HepG2 (cell line): ENCODE measurements around the gene RNF183. TPM values are rescaled to one million over a fixed set of nuclear protein-coding genes. Genes with fewer than 3 reads are reported as not detected.
A peak's percentile ranks its signal among the peaks of the same experiment; 100 is the strongest.

Experiments used
- ATAC-seq: fragments of 200-7000 bp; cut with Tn5 transposase; 3 replicates; pipeline ENCODE4 v1.9.1; 2020; ENCODE audit warnings: mild to moderate bottlenecking, moderate library complexity
- BruUV-seq: library from RNA; stranded (reverse); fragments of 400-500 nt; replicated peaks from 2 replicates; lab custom pipeline; 2021; lab: Mats Ljungman, UMichigan
- CTCF ChIA-PET: fragments of 300-600 bp; formaldehyde crosslinking; extraction: SDS; loops from one replicate; lab custom pipeline; 2021; ENCODE audit warnings: low total read pairs, inconsistent platforms, low intra/inter-chr PET ratio; lab: Yijun Ruan, JAX
- POLR2A ChIA-PET: fragments of 350-600 bp; sonication (Branson Sonifier 250); formaldehyde crosslinking; loops from one replicate; lab custom pipeline; 2020; ENCODE audit warnings: antibody characterized with exemption, inconsistent platforms; lab: Yijun Ruan, JAX
- DNase-seq: peaks from one replicate; pipeline ENCODE4 v3.0.0-alpha.2; 2015; ENCODE audit warnings: low spot score
- FAIRE-seq: peaks from 3 replicates; lab custom pipeline; 2011; peaks lifted over from hg19 to GRCh38; lab: Jason Lieb, UNC
- H2AFZ ChIP-seq: one replicate; pipeline ENCODE4 v1.6.1; 2011; ENCODE audit warnings: low read length, inconsistent platforms
- H3K27ac ChIP-seq: fragments of 300-600 bp; 3 replicates; pipeline ENCODE4 v1.8.0; 2011; ENCODE audit warnings: mixed run types, mild to moderate bottlenecking, mixed read lengths, low read length, inconsistent platforms; ENCODE audit not compliant: insufficient read depth; ENCODE audit errors: extremely low read length
- H3K27me3 ChIP-seq, 2 experiments: fragments of 200-600 bp in 1 of 2; 2 replicates in 1 of 2; 3 replicates in 1 of 2; pipeline versions ENCODE4 v1.6.0 to v1.8.0; 2011; ENCODE audit warnings: low read length in 2 of 2, mild to moderate bottlenecking in 2 of 2, moderate library complexity in 2 of 2, inconsistent platforms in 1 of 2; ENCODE audit not compliant: insufficient read depth in 2 of 2, control insufficient read depth in 1 of 2
- H3K36me3 ChIP-seq, 2 experiments: fragments of 200-600 bp in 1 of 2; replicated peaks in 1 of 2; 2 replicates in 1 of 2; 3 replicates in 1 of 2; pipeline versions ENCODE4 v1.5.1 to v1.8.0; 2011; ENCODE audit warnings: low read length in 2 of 2, inconsistent platforms in 1 of 2; ENCODE audit not compliant: insufficient read depth in 2 of 2, control insufficient read depth in 1 of 2
- H3K4me1 ChIP-seq: 2 replicates; pipeline ENCODE4 v1.5.1; 2012; ENCODE audit warnings: low read length, inconsistent platforms; ENCODE audit not compliant: insufficient read depth
- H3K4me2 ChIP-seq: 2 replicates; pipeline ENCODE4 v1.6.0; 2011; ENCODE audit warnings: low read depth, low read length, inconsistent platforms
- H3K4me3 ChIP-seq, 3 experiments: fragments of 200-600 bp in 1 of 3; sonication (generic), shearing (Covaris generic) in 1 of 3; replicated peaks in 1 of 3; 2 replicates each; pipeline ENCODE4 v1.5.1; 2011 to 2016; ENCODE audit warnings: low read length in 3 of 3, inconsistent platforms in 2 of 3, low read depth in 2 of 3, mild to moderate bottlenecking in 2 of 3, control low read depth in 1 of 3, mixed read lengths in 1 of 3; ENCODE audit not compliant: insufficient read depth in 1 of 3
- H3K79me2 ChIP-seq: one replicate; pipeline ENCODE4 v1.6.1; 2011; ENCODE audit warnings: low read length, inconsistent platforms; ENCODE audit not compliant: insufficient read depth
- H3K9ac ChIP-seq: 2 replicates; pipeline ENCODE4 v1.6.0; 2011; ENCODE audit warnings: mild to moderate bottlenecking, low read depth, low read length, inconsistent platforms; ENCODE audit not compliant: insufficient read depth
- H3K9me3 ChIP-seq: 2 replicates; pipeline ENCODE4 v1.5.1; 2012; ENCODE audit warnings: mild to moderate bottlenecking, low read length
- H4K20me1 ChIP-seq: 2 replicates; pipeline ENCODE4 v1.6.0; 2011; ENCODE audit warnings: inconsistent platforms, mild to moderate bottlenecking, low read length, moderate library complexity; ENCODE audit not compliant: insufficient read depth
- ATM ChIP-seq: fragments of 450-650 bp; IDR thresholded peaks from 2 replicates; pipeline ENCODE4 v1.7.1; 2017; ENCODE audit warnings: mild to moderate bottlenecking, borderline replicate concordance
- ELK4 ChIP-seq: sonication (generic); formaldehyde crosslinking; IDR thresholded peaks from 2 replicates; pipeline ENCODE4 v1.9.0; 2021; ENCODE audit warnings: missing genetic modification reagents, borderline replicate concordance
- FOXA3 ChIP-seq: IDR thresholded peaks from 2 replicates; pipeline ENCODE4 v1.6.1; 2016; ENCODE audit warnings: missing genetic modification reagents, missing compliant biosample characterization
- MAFK ChIP-seq, 2 experiments: IDR thresholded peaks in 1 of 2; conservative IDR thresholded peaks in 1 of 2; 2 replicates each; pipeline ENCODE4 v1.6.1; 2011; ENCODE audit warnings: improper control_type of control experiment in 2 of 2, low read length in 2 of 2
- ZHX1 ChIP-seq: sonication (generic); formaldehyde crosslinking; IDR thresholded peaks from 2 replicates; pipeline ENCODE4 v1.8.1; 2022; ENCODE audit warnings: low read depth, mild to moderate bottlenecking, missing genetic modification reagents
- ZNF264 ChIP-seq: sonication (generic); formaldehyde crosslinking; IDR thresholded peaks from 2 replicates; pipeline ENCODE4 v1.4.0; 2020; ENCODE audit warnings: missing genetic modification reagents
- ZNF331 ChIP-seq: sonication (generic); formaldehyde crosslinking; IDR thresholded peaks from 2 replicates; pipeline ENCODE4 v1.4.0; 2020; ENCODE audit warnings: missing genetic modification reagents
- ZNF354B ChIP-seq: sonication (generic); formaldehyde crosslinking; IDR thresholded peaks from 2 replicates; pipeline ENCODE4 v1.8.0; 2022; ENCODE audit warnings: mild to moderate bottlenecking, missing genetic modification reagents
- ZNF432 ChIP-seq: sonication (generic); formaldehyde crosslinking; IDR thresholded peaks from 2 replicates; pipeline ENCODE4 v1.5.0; 2020; ENCODE audit warnings: missing genetic modification reagents, mild to moderate bottlenecking, borderline replicate concordance
- ZNF543 ChIP-seq: sonication (generic); formaldehyde crosslinking; IDR thresholded peaks from 2 replicates; pipeline ENCODE4 v1.4.0; 2020; ENCODE audit warnings: mild to moderate bottlenecking, missing genetic modification reagents
- ZNF660 ChIP-seq: sonication (generic); formaldehyde crosslinking; IDR thresholded peaks from 2 replicates; pipeline ENCODE4 v1.5.1; 2020; ENCODE audit warnings: mild to moderate bottlenecking, low read depth, missing genetic modification reagents, borderline replicate concordance
- whole genome bisulfite sequencing: methylation state at CpG from one replicate; pipeline ENCODE4 v1.1.6; 2017; ENCODE audit warnings: low lambda C conversion rate; 5-methylcytosine and 5-hydroxymethylcytosine counted together
- in situ Hi-C: cut with HindIII; loops from 2 replicates; pipeline ENCODE4 v1.10.0; 2017; ENCODE audit warnings: low pct_unique_long_range_greater_than_20kb; ENCODE audit not compliant: extremely low pct_ligation_motif_present
- intact Hi-C: fragments of 100-400 bp; cut with micrococcal nuclease; formaldehyde crosslinking; loops from one replicate; pipeline ENCODE4 v1.10.0; 2022; ENCODE audit not compliant: unreplicated experiment
- polyA plus RNA-seq, 8 experiments: library from polyadenylated mRNA; depleted of rRNA in 3 of 8; stranded (reverse) in 7 of 8; unstranded in 1 of 8; fragments of >200 nt; fragmentation: Illumina TruSeq in 4 of 8; extraction: Trizol in 4 of 8; gene quantifications; 2 replicates each; pipeline versions ENCODE4 v1.2.1 to v1.2.3, GENCODE V29; 2011 to 2016; ENCODE audit warnings: low read depth in 4 of 8, missing spikeins in 1 of 8, mixed read lengths in 1 of 8; ENCODE audit not compliant: insufficient read depth in 1 of 8
- total RNA-seq, 5 experiments: library from RNA; depleted of rRNA; stranded (reverse); fragments of >200 nt; fragmentation: Illumina TruSeq; extraction: Trizol; gene quantifications; 2 replicates each; pipeline ENCODE4 v1.2.3, GENCODE V29; 2016; ENCODE audit warnings: low read depth in 1 of 5
- TF ChIP-seq, protein P1 (sequence below): sonication (generic); formaldehyde crosslinking; conservative IDR thresholded peaks from 2 replicates; pipeline ENCODE4 v1.4.0; 2020; ENCODE audit warnings: missing genetic modification reagents
- TF ChIP-seq, protein P2 (sequence below): sonication (generic); formaldehyde crosslinking; IDR thresholded peaks from 2 replicates; pipeline ENCODE4 v1.4.0; 2020; ENCODE audit warnings: missing genetic modification reagents

RNF183 gene
- total and polyA plus RNA-seq, 2 of the 13 experiments (the other 11 are each of a cell fraction or from before 2014, with no cell fraction given), result 0.13 to 6.5 TPM

DNA sequence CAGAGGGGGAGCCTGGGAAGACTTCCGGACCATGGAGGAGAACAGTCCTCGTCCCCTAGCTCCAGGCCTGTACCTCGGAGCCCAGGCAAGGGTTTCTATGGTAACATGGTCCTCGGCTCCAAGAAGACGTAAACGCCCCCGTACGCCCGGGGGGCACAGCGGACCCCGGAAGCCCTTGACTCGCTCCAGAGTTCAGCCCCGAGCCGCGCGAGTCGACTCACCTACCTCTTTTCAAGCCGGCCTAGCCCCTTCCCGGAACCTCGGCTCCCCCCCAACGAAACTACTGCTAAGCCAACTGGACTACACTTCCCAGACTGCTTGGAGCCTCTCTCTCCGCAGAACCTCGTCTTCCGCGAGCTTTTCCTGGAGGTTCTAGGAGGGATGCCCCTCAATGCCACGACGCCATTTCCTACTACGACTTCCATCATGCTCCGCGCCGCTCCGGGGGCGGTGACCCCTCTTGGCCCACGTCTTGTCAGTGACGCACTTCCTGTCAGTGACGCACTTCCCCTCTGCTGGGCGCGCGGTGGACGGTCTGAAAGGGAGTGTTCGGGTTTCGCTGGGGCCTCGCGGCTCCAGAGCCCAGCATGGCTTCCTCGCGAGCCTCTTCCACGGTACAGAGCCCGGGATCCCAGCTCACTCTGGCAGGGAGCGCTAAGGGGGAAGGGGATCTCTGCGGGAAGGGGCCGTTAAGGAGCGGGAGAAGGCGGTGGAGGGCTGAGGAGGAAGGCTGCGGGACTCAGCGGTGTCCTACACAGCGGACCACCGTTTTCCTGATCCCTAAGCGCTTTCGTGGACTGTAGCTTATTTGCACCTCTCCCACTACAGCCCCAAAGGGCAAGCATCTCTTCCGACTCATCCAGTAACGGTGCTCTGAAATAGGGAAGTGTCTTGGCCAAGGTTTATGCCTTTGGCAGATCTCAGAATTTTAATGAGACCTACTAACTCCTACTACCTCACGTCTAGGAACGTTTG is 27.7 kb downstream of the RNF183 start, which contains the start of the genes CDC26 and PRPF4:
CDC26 (minus strand) TSS at position 416 of the 975 bp plus-strand sequence. CDS start 3,065 bp downstream, outside the sequence.
PRPF4 (plus strand) TSS at position 502 of the 975 bp plus-strand sequence; CDS start at position 588, 86 bp downstream.
- Histone ChIP-seq H3K27ac (peak within 1 kb of the TSS; percentile 85), H3K4me2 (peak within 1 kb of the TSS; percentile 82), H3K79me2 (peaks cover 37% of the 10 kb centered on the region), H2AFZ (peak within 1 kb of the TSS; percentile 59), H3K9ac (peak within 1 kb of the TSS; percentile 96), H3K9me3 (no peaks in the 10 kb centered on the region), H3K4me3 (peak within 1 kb of the TSS; percentile 75 to 98 (median 82)), H3K36me3 (peaks cover 16 to 44% of the 10 kb centered on the region in 2 experiments), H4K20me1 (no peaks in the 10 kb centered on the region; the same call in 1 of the 2 replicates), H3K27me3 (no peaks in the 10 kb centered on the region; a peak in 2 of 5 replicates), H3K4me1 (peaks cover 42% of the 10 kb centered on the region)
- in situ Hi-C loops, result no loop called here
- POLR2A ChIA-PET, result interaction anchor here (0.7 to 2.7 kb wide), 23 partner anchors 10 to 542 kb away, joined by 3 to 40 read pairs (median 4); partner anchors contain the start of genes ALAD, BSPRY, C9orf43 and FKBP15
- BruUV-seq, result TSS peak; percentile 84
- DNase-seq, result peak; percentile 97
- peak; percentile 95 for ATAC-seq
- CTCF ChIA-PET, result no interaction called here
- intact Hi-C loops, result loop anchor here (2.0 to 10.0 kb wide), 3 partner anchors 55 to 379 kb away; partner anchors contain the start of genes ALAD, FKBP15 and SLC31A1
- FAIRE-seq, result peak; percentile 96
- WGBS, result 1% methylated on average over 34 of the region's 63 CpGs
- TF ChIP-seq ZHX1 (peak; percentile 58; the same call in 1 of the 2 replicates), ZNF660 (no peak), ZNF354B (CRISPR knock-in tag) (0 out of 2 replicates have a peak, but pooled peaks have one; percentile 27), FOXA3 (CRISPR knock-in tag) (peak; percentile 52; the same call in 1 of the 2 replicates), ATM (no peak), ZNF432 (CRISPR knock-in tag) (no peak), ZNF331 (CRISPR knock-in tag) (peak; percentile 44; the same call in 1 of the 2 replicates), ZNF264 (no peak), MAFK (conservative IDR thresholded peaks at IDR 0.05 in 1 of 2, IDR thresholded peaks at IDR 0.05 in 1 of 2; ENCODE audit: low read length in 2 of 2) (no peak), ELK4 (no peak), ZNF543 (CRISPR knock-in tag) (0 out of 2 replicates have a peak, but pooled peaks have one; percentile 25)
- TF ChIP-seq, protein P1, sequence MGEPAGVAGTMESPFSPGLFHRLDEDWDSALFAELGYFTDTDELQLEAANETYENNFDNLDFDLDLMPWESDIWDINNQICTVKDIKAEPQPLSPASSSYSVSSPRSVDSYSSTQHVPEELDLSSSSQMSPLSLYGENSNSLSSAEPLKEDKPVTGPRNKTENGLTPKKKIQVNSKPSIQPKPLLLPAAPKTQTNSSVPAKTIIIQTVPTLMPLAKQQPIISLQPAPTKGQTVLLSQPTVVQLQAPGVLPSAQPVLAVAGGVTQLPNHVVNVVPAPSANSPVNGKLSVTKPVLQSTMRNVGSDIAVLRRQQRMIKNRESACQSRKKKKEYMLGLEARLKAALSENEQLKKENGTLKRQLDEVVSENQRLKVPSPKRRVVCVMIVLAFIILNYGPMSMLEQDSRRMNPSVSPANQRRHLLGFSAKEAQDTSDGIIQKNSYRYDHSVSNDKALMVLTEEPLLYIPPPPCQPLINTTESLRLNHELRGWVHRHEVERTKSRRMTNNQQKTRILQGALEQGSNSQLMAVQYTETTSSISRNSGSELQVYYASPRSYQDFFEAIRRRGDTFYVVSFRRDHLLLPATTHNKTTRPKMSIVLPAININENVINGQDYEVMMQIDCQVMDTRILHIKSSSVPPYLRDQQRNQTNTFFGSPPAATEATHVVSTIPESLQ (CRISPR knock-in tag), result no peak
- TF ChIP-seq, protein P2, sequence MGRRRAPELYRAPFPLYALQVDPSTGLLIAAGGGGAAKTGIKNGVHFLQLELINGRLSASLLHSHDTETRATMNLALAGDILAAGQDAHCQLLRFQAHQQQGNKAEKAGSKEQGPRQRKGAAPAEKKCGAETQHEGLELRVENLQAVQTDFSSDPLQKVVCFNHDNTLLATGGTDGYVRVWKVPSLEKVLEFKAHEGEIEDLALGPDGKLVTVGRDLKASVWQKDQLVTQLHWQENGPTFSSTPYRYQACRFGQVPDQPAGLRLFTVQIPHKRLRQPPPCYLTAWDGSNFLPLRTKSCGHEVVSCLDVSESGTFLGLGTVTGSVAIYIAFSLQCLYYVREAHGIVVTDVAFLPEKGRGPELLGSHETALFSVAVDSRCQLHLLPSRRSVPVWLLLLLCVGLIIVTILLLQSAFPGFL (CRISPR knock-in tag), result no peak
